GM12878 (cell line): ENCODE data around the gene SORBS2. TPM values are rescaled to one million over a fixed set of nuclear protein-coding genes. Genes with fewer than 3 reads are reported as not detected.

ENCODE experiments used
- ATAC-seq: fragments of 200-7000 bp; cut with Tn5 transposase; 3 replicates; pipeline ENCODE4 v1.9.1; 2020; ENCODE audit warnings: mild to moderate bottlenecking, moderate library complexity
- BruUV-seq: library from RNA; stranded (reverse); fragments of 400-500 nt; replicated peaks from 2 replicates; lab custom pipeline; 2021; lab: Mats Ljungman, UMichigan
- CTCF ChIA-PET: fragments of 300-600 bp; sonication (Branson Sonifier 250); formaldehyde crosslinking; extraction: SDS; loops from one replicate; lab custom pipeline; 2021; ENCODE audit warnings: inconsistent platforms; lab: Yijun Ruan, JAX
- POLR2A ChIA-PET: fragments of 350-600 bp; formaldehyde crosslinking; extraction: SDS; loops from one replicate; lab custom pipeline; 2021; ENCODE audit warnings: inconsistent platforms; lab: Charles Lee
- RAD21 ChIA-PET: fragments of 300-600 bp; sonication (Branson Sonifier 250); formaldehyde crosslinking; loops from one replicate; lab custom pipeline; 2023; ENCODE audit warnings: antibody characterized with exemption; ENCODE audit not compliant: unreplicated experiment; lab: Charles Lee
- SMC1A ChIA-PET: fragments of 300-600 bp; sonication (Branson Sonifier 250); formaldehyde crosslinking; loops from one replicate; lab custom pipeline; 2023; ENCODE audit not compliant: unreplicated experiment, uncharacterized antibody; lab: Charles Lee
- DNase-seq: peaks from one replicate; pipeline ENCODE4 v3.0.0-alpha.2; 2011; ENCODE audit warnings: low read depth, low spot score
- FAIRE-seq: peaks from 3 replicates; lab custom pipeline; 2011; peaks lifted over from hg19 to GRCh38; lab: Jason Lieb, UNC
- H2AFZ ChIP-seq: 2 replicates; pipeline ENCODE4 v1.6.0; 2011; ENCODE audit warnings: low read depth, low read length, control low read depth; ENCODE audit not compliant: control insufficient read depth
- H3K27ac ChIP-seq: 2 replicates; pipeline ENCODE4 v1.5.1; 2011; ENCODE audit warnings: control low read depth; ENCODE audit not compliant: control insufficient read depth, insufficient read depth
- H3K27me3 ChIP-seq, 2 experiments: replicated peaks in 1 of 2; 2 replicates each; pipeline versions ENCODE4 v1.6.0 to v1.6.1; 2011; ENCODE audit warnings: low read length in 1 of 2; ENCODE audit not compliant: control insufficient read depth in 2 of 2, insufficient read depth in 2 of 2
- H3K36me3 ChIP-seq, 2 experiments: 2 replicates each; pipeline ENCODE4 v1.5.1; 2011; ENCODE audit warnings: low read length in 1 of 2; ENCODE audit not compliant: control insufficient read depth in 2 of 2, insufficient read depth in 2 of 2
- H3K4me1 ChIP-seq: 2 replicates; pipeline ENCODE4 v1.6.1; 2011; ENCODE audit warnings: mild to moderate bottlenecking, low read length, moderate library complexity, mixed read lengths; ENCODE audit not compliant: control insufficient read depth, insufficient read depth
- H3K4me2 ChIP-seq: 2 replicates; pipeline ENCODE4 v1.6.0; 2011; ENCODE audit warnings: control low read depth; ENCODE audit not compliant: control insufficient read depth, insufficient read depth
- H3K4me3 ChIP-seq: fragments of 200-600 bp; sonication (generic); 2 replicates; pipeline ENCODE4 v1.5.1; 2016
- H3K79me2 ChIP-seq: 2 replicates; pipeline ENCODE4 v1.6.0; 2011; ENCODE audit warnings: low read length; ENCODE audit not compliant: control insufficient read depth, insufficient read depth
- H3K9ac ChIP-seq: 2 replicates; pipeline ENCODE4 v1.8.0; 2011; ENCODE audit warnings: low read length, control low read depth, mixed read lengths; ENCODE audit not compliant: control insufficient read depth, insufficient read depth
- H3K9me3 ChIP-seq: replicated peaks from 3 replicates; pipeline ENCODE4 v1.5.1; 2011; ENCODE audit warnings: mild to moderate bottlenecking, low read length; ENCODE audit not compliant: control insufficient read depth, insufficient read depth
- H4K20me1 ChIP-seq: 2 replicates; pipeline ENCODE4 v1.6.0; 2011; ENCODE audit not compliant: control insufficient read depth, insufficient read depth
- BRCA1 ChIP-seq: IDR thresholded peaks from 2 replicates; pipeline ENCODE4 v1.6.1; 2011; ENCODE audit warnings: low read depth, low read length, improper control_type of control experiment
- EP300 ChIP-seq, 2 experiments: fragments of 150-350 bp in 1 of 2; IDR thresholded peaks; 2 replicates each; pipeline ENCODE4 v1.6.1; 2011 to 2012; ENCODE audit warnings: low read depth in 2 of 2, low read length in 2 of 2, borderline replicate concordance in 1 of 2, improper control_type of control experiment in 1 of 2, inconsistent platforms in 1 of 2; ENCODE audit not compliant: control insufficient read depth in 1 of 2
- IKZF2 ChIP-seq, 2 experiments: fragments of 450-650 bp; IDR thresholded peaks; 2 replicates each; pipeline ENCODE4 v1.6.1; 2017; ENCODE audit warnings: mild to moderate bottlenecking in 2 of 2, moderate library complexity in 2 of 2
- NR2F1 ChIP-seq: fragments of 450-650 bp; conservative IDR thresholded peaks from 2 replicates; pipeline ENCODE4 v1.6.1; 2017; ENCODE audit warnings: mild to moderate bottlenecking
- POLR2AphosphoS5 ChIP-seq: IDR thresholded peaks from 2 replicates; pipeline ENCODE4 v1.6.1; 2011; ENCODE audit warnings: mild to moderate bottlenecking, low read length, inconsistent platforms
- POU2F2 ChIP-seq: IDR thresholded peaks from 3 replicates; pipeline ENCODE4 v1.6.1; 2011; ENCODE audit warnings: low read depth, mild to moderate bottlenecking, low read length, borderline replicate concordance
- YY1 ChIP-seq: IDR thresholded peaks from 2 replicates; pipeline ENCODE4 v1.6.1; 2011; ENCODE audit warnings: low read depth, mild to moderate bottlenecking, low read length
- ZSCAN29 ChIP-seq: fragments of 450-650 bp; IDR thresholded peaks from 2 replicates; pipeline ENCODE4 v1.6.1; 2017; ENCODE audit warnings: mild to moderate bottlenecking, moderate library complexity
- WGBS: methylation state at CpG from one replicate; pipeline ENCODE4 v1.1.6; 2016; ENCODE audit warnings: low lambda C conversion rate; ENCODE audit not compliant: insufficient replicate concordance, insufficient coverage; ENCODE audit errors: missing lambda C conversion rate; 5-methylcytosine and 5-hydroxymethylcytosine counted together
- in situ Hi-C: fragments of 300-500 bp; cut with MboI; formaldehyde crosslinking; loops from 9 replicates; pipeline ENCODE4 v1.14.3; 2018; ENCODE audit warnings: mixed read lengths
- intact Hi-C: fragments of 100-400 bp; cut with micrococcal nuclease; formaldehyde crosslinking; loops from one replicate; pipeline ENCODE4 v1.14.2; 2022; ENCODE audit not compliant: unreplicated experiment
- polyA plus RNA-seq, 11 experiments: library from polyadenylated mRNA; depleted of rRNA in 4 of 11; unstranded in 6 of 11; stranded (reverse) in 5 of 11; fragments of >200 nt; fragmentation: Nextera tagmentation in 4 of 11; fragmentation: Illumina TruSeq in 1 of 11; extraction: Ambion mirVana in 4 of 11; extraction: Trizol in 1 of 11; gene quantifications; 1 replicate in 1 of 11; 2 replicates in 10 of 11; pipeline versions ENCODE4 v1.2.1 to v1.2.3, GENCODE V29; 2011 to 2016; ENCODE audit warnings: inconsistent platforms in 2 of 11, missing spikeins in 2 of 11, low read depth in 1 of 11
- total RNA-seq, 4 experiments: library from RNA; depleted of rRNA in 3 of 4; stranded (reverse); fragments of >200 nt in 3 of 4; fragmentation: Illumina TruSeq in 1 of 4; extraction: Trizol in 1 of 4; gene quantifications; 2 replicates each; pipeline versions ENCODE4 v1.2.1 to v1.2.3, GENCODE V29; 2013 to 2021
- TF ChIP-seq, protein P1 (sequence below): fragments of 450-650 bp; formaldehyde crosslinking; IDR thresholded peaks from 2 replicates; pipeline ENCODE4 v1.4.0; 2022; ENCODE audit warnings: mild to moderate bottlenecking, moderate library complexity
- TF ChIP-seq, protein P2 (sequence below): fragments of 150-350 bp; IDR thresholded peaks from 2 replicates; pipeline ENCODE4 v1.6.1; 2014; ENCODE audit warnings: mild to moderate bottlenecking, low read depth, low read length
- TF ChIP-seq, protein P3 (sequence below): fragments of 450-650 bp; IDR thresholded peaks from 2 replicates; pipeline ENCODE4 v1.6.1; 2014; ENCODE audit warnings: mild to moderate bottlenecking
- TF ChIP-seq, protein P4 (sequence below): IDR thresholded peaks from 2 replicates; pipeline ENCODE4 v1.6.1; 2011; ENCODE audit warnings: low read depth, mild to moderate bottlenecking, low read length, moderate library complexity, borderline replicate concordance; ENCODE audit errors: extremely low read depth
- TF ChIP-seq, protein P5 (sequence below): fragments of 450-650 bp; IDR thresholded peaks from 2 replicates; pipeline ENCODE4 v1.6.1; 2017; ENCODE audit warnings: antibody characterized with exemption, mild to moderate bottlenecking, moderate library complexity

The SORBS2 gene
- total and polyA plus RNA-seq, 10 of the 15 experiments (the other 5 are each of a cell fraction or from before 2014, with no cell fraction given): 0.06 to 3.0 (median 0.79) TPM

DNA sequence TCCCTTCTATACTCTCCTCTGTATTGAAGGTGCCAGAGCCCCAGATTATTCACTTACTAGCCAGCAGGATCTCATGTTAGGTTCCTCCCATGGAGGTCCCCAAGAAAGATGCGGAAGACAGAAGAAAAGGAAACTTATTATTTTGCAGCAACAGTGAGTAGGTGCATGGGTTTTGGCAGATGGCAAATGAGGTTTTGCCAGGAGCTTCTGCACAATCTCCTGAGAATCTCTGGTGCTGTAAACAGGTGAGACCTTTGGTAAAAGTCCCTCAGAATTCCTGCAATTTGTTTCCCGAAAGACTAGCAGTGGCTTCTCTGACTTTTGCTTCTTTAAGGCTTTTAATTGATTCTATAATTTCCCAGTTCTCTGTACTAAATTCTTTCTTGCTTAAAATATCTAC, 29.5 kb upstream of the SORBS2 start (continued):
- TF ChIP-seq, protein P1, sequence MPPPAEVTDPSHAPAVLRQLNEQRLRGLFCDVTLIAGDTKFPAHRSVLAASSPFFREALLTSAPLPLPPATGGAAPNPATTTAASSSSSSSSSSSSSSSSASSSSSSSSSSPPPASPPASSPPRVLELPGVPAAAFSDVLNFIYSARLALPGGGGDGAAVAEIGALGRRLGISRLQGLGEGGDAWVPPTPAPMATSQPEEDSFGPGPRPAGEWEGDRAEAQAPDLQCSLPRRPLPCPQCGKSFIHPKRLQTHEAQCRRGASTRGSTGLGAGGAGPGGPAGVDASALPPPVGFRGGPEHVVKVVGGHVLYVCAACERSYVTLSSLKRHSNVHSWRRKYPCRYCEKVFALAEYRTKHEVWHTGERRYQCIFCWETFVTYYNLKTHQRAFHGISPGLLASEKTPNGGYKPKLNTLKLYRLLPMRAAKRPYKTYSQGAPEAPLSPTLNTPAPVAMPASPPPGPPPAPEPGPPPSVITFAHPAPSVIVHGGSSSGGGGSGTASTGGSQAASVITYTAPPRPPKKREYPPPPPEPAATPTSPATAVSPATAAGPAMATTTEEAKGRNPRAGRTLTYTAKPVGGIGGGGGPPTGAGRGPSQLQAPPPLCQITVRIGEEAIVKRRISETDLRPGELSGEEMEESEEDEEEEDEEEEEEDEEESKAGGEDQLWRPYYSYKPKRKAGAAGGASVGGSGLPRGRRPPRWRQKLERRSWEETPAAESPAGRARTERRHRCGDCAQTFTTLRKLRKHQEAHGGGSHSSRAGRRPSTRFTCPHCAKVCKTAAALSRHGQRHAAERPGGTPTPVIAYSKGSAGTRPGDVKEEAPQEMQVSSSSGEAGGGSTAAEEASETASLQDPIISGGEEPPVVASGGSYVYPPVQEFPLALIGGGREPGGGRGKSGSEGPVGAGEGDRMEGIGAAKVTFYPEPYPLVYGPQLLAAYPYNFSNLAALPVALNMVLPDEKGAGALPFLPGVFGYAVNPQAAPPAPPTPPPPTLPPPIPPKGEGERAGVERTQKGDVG (CRISPR knock-in tag): no peak
- TF ChIP-seq, protein P2, sequence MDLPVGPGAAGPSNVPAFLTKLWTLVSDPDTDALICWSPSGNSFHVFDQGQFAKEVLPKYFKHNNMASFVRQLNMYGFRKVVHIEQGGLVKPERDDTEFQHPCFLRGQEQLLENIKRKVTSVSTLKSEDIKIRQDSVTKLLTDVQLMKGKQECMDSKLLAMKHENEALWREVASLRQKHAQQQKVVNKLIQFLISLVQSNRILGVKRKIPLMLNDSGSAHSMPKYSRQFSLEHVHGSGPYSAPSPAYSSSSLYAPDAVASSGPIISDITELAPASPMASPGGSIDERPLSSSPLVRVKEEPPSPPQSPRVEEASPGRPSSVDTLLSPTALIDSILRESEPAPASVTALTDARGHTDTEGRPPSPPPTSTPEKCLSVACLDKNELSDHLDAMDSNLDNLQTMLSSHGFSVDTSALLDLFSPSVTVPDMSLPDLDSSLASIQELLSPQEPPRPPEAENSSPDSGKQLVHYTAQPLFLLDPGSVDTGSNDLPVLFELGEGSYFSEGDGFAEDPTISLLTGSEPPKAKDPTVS: no peak
- TF ChIP-seq, protein P3, sequence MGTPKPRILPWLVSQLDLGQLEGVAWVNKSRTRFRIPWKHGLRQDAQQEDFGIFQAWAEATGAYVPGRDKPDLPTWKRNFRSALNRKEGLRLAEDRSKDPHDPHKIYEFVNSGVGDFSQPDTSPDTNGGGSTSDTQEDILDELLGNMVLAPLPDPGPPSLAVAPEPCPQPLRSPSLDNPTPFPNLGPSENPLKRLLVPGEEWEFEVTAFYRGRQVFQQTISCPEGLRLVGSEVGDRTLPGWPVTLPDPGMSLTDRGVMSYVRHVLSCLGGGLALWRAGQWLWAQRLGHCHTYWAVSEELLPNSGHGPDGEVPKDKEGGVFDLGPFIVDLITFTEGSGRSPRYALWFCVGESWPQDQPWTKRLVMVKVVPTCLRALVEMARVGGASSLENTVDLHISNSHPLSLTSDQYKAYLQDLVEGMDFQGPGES: no peak
- no peak for TF ChIP-seq POLR2AphosphoS5
- TF ChIP-seq, protein P4, sequence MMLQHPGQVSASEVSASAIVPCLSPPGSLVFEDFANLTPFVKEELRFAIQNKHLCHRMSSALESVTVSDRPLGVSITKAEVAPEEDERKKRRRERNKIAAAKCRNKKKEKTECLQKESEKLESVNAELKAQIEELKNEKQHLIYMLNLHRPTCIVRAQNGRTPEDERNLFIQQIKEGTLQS: no peak

DNA sequence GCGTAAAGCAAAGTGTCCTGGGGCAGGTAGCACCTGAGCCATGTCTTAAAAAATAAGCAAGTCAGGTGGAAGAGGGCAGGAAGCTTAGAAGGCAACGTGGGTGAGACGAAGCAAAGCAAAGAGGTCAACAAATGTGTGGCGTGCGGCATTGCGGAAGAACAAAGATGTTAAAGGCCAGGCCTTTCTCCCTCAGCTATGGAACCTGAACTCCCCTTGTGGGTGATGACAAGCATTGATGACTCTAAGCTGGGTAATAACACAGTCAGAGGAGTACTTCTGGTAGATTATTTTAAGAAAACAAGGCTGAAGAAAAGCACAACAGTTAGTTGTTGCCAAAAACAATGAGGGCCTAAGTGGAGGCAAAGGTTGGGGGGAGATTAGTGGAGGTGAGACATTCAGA, 29.0 kb upstream of the SORBS2 start:
- intact Hi-C loops (no loop called here), in situ Hi-C loops (no loop called here)
- ChIA-PET SMC1A (no interaction called here), RAD21 (no interaction called here), CTCF (no interaction called here), POLR2A (no interaction called here)
- ATAC-seq (no peak), DNase-seq (no peak), FAIRE-seq (no peak)
- H3K4me3 ChIP-seq: no peak overlapping the region
- no peaks in the 10 kb centered on the region for H3K4me1 ChIP-seq
- no peaks in the 10 kb centered on the region for H4K20me1 ChIP-seq
- 0 out of 4 replicates have a peak, but pooled peaks cover 0 to 2% of the 10 kb centered on the region in 2 experiments for H3K27me3 ChIP-seq
- H3K36me3 ChIP-seq: no peaks in the 10 kb centered on the region
- H3K27ac ChIP-seq: no peak overlapping the region
- WGBS: 43% methylated on average over 6 of the region's 6 CpGs
- no peaks in the 10 kb centered on the region for H3K9me3 ChIP-seq
- H3K9ac ChIP-seq: no peak overlapping the region
- H2AFZ ChIP-seq: no peak overlapping the region
- BruUV-seq: no TSS peak
- H3K79me2 ChIP-seq: no peaks in the 10 kb centered on the region
- H3K4me2 ChIP-seq: no peak overlapping the region
- TF ChIP-seq EP300 (IDR thresholded peaks at IDR 0.05; ENCODE audit: borderline replicate concordance in 1 of 2, control insufficient read depth in 1 of 2, low read depth in 2 of 2, low read length in 2 of 2): no peak
- TF ChIP-seq IKZF2 (IDR thresholded peaks at IDR 0.05): no peak
- TF ChIP-seq, protein P4: no peak
- no peak for TF ChIP-seq YY1
- TF ChIP-seq NR2F1: no peak
- TF ChIP-seq POU2F2: no peak
- TF ChIP-seq BRCA1: no peak
- TF ChIP-seq, protein P5, sequence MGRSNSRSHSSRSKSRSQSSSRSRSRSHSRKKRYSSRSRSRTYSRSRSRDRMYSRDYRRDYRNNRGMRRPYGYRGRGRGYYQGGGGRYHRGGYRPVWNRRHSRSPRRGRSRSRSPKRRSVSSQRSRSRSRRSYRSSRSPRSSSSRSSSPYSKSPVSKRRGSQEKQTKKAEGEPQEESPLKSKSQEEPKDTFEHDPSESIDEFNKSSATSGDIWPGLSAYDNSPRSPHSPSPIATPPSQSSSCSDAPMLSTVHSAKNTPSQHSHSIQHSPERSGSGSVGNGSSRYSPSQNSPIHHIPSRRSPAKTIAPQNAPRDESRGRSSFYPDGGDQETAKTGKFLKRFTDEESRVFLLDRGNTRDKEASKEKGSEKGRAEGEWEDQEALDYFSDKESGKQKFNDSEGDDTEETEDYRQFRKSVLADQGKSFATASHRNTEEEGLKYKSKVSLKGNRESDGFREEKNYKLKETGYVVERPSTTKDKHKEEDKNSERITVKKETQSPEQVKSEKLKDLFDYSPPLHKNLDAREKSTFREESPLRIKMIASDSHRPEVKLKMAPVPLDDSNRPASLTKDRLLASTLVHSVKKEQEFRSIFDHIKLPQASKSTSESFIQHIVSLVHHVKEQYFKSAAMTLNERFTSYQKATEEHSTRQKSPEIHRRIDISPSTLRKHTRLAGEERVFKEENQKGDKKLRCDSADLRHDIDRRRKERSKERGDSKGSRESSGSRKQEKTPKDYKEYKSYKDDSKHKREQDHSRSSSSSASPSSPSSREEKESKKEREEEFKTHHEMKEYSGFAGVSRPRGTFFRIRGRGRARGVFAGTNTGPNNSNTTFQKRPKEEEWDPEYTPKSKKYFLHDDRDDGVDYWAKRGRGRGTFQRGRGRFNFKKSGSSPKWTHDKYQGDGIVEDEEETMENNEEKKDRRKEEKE: no peak
- TF ChIP-seq ZSCAN29: no peak
